GM12878 (cell line): ENCODE results near the gene PRDM16. TPM values are rescaled to one million over a fixed set of nuclear protein-coding genes. Genes with fewer than 3 reads are reported as not detected.

ENCODE experiments used
- ATAC-seq: fragments of 200-7000 bp; cut with Tn5 transposase; 3 replicates; pipeline ENCODE4 v1.9.1; 2020; ENCODE audit warnings: mild to moderate bottlenecking, moderate library complexity
- BruUV-seq: library from RNA; stranded (reverse); fragments of 400-500 nt; replicated peaks from 2 replicates; lab custom pipeline; 2021; lab: Mats Ljungman, UMichigan
- CTCF ChIA-PET: fragments of 300-600 bp; sonication (Branson Sonifier 250); formaldehyde crosslinking; extraction: SDS; loops from one replicate; lab custom pipeline; 2021; ENCODE audit warnings: inconsistent platforms; lab: Yijun Ruan, JAX
- POLR2A ChIA-PET: fragments of 350-600 bp; formaldehyde crosslinking; extraction: SDS; loops from one replicate; lab custom pipeline; 2021; ENCODE audit warnings: inconsistent platforms; lab: Charles Lee
- RAD21 ChIA-PET: fragments of 300-600 bp; sonication (Branson Sonifier 250); formaldehyde crosslinking; loops from one replicate; lab custom pipeline; 2023; ENCODE audit warnings: antibody characterized with exemption; ENCODE audit not compliant: unreplicated experiment; lab: Charles Lee
- SMC1A ChIA-PET: fragments of 300-600 bp; sonication (Branson Sonifier 250); formaldehyde crosslinking; loops from one replicate; lab custom pipeline; 2023; ENCODE audit not compliant: unreplicated experiment, uncharacterized antibody; lab: Charles Lee
- DNase-seq: peaks from one replicate; pipeline ENCODE4 v3.0.0-alpha.2; 2011; ENCODE audit warnings: low read depth, low spot score
- FAIRE-seq: peaks from 3 replicates; lab custom pipeline; 2011; peaks lifted over from hg19 to GRCh38; lab: Jason Lieb, UNC
- H2AFZ ChIP-seq: 2 replicates; pipeline ENCODE4 v1.6.0; 2011; ENCODE audit warnings: low read depth, low read length, control low read depth; ENCODE audit not compliant: control insufficient read depth
- H3K27ac ChIP-seq: 2 replicates; pipeline ENCODE4 v1.5.1; 2011; ENCODE audit warnings: control low read depth; ENCODE audit not compliant: control insufficient read depth, insufficient read depth
- H3K27me3 ChIP-seq, 2 experiments: replicated peaks in 1 of 2; 2 replicates each; pipeline versions ENCODE4 v1.6.0 to v1.6.1; 2011; ENCODE audit warnings: low read length in 1 of 2; ENCODE audit not compliant: control insufficient read depth in 2 of 2, insufficient read depth in 2 of 2
- H3K36me3 ChIP-seq, 2 experiments: 2 replicates each; pipeline ENCODE4 v1.5.1; 2011; ENCODE audit warnings: low read length in 1 of 2; ENCODE audit not compliant: control insufficient read depth in 2 of 2, insufficient read depth in 2 of 2
- H3K4me1 ChIP-seq: 2 replicates; pipeline ENCODE4 v1.6.1; 2011; ENCODE audit warnings: mild to moderate bottlenecking, low read length, moderate library complexity, mixed read lengths; ENCODE audit not compliant: control insufficient read depth, insufficient read depth
- H3K4me2 ChIP-seq: 2 replicates; pipeline ENCODE4 v1.6.0; 2011; ENCODE audit warnings: control low read depth; ENCODE audit not compliant: control insufficient read depth, insufficient read depth
- H3K4me3 ChIP-seq: fragments of 200-600 bp; sonication (generic); 2 replicates; pipeline ENCODE4 v1.5.1; 2016
- H3K79me2 ChIP-seq: 2 replicates; pipeline ENCODE4 v1.6.0; 2011; ENCODE audit warnings: low read length; ENCODE audit not compliant: control insufficient read depth, insufficient read depth
- H3K9ac ChIP-seq: 2 replicates; pipeline ENCODE4 v1.8.0; 2011; ENCODE audit warnings: low read length, control low read depth, mixed read lengths; ENCODE audit not compliant: control insufficient read depth, insufficient read depth
- H3K9me3 ChIP-seq: replicated peaks from 3 replicates; pipeline ENCODE4 v1.5.1; 2011; ENCODE audit warnings: mild to moderate bottlenecking, low read length; ENCODE audit not compliant: control insufficient read depth, insufficient read depth
- H4K20me1 ChIP-seq: 2 replicates; pipeline ENCODE4 v1.6.0; 2011; ENCODE audit not compliant: control insufficient read depth, insufficient read depth
- ASH2L ChIP-seq: fragments of 300-600, 200-600 bp; sonication (generic); IDR thresholded peaks from 2 replicates; pipeline ENCODE4 v1.6.1; 2017; ENCODE audit warnings: low read depth, mild to moderate bottlenecking, borderline replicate concordance
- BCLAF1 ChIP-seq: fragments of 450-650 bp; IDR thresholded peaks from 2 replicates; pipeline ENCODE4 v1.6.1; 2017; ENCODE audit warnings: antibody characterized with exemption, mild to moderate bottlenecking, moderate library complexity
- BMI1 ChIP-seq: fragments of 450-650 bp; IDR thresholded peaks from 2 replicates; pipeline ENCODE4 v1.6.1; 2016; ENCODE audit warnings: mild to moderate bottlenecking, moderate library complexity, borderline replicate concordance
- BRCA1 ChIP-seq: IDR thresholded peaks from 2 replicates; pipeline ENCODE4 v1.6.1; 2011; ENCODE audit warnings: low read depth, low read length, improper control_type of control experiment
- HSF1 ChIP-seq: fragments of 150-350 bp; IDR thresholded peaks from 2 replicates; pipeline ENCODE4 v1.6.1; 2014; ENCODE audit warnings: mild to moderate bottlenecking, low read depth, low read length
- MEF2B ChIP-seq: fragments of 450-650 bp; IDR thresholded peaks from 2 replicates; pipeline ENCODE4 v1.6.1; 2018; ENCODE audit warnings: mild to moderate bottlenecking, moderate library complexity; ENCODE audit not compliant: partially characterized antibody, poor library complexity, severe bottlenecking
- PAX8 ChIP-seq: fragments of 450-650 bp; IDR thresholded peaks from 2 replicates; pipeline ENCODE4 v1.6.1; 2017; ENCODE audit warnings: mild to moderate bottlenecking, moderate library complexity
- PML ChIP-seq: IDR thresholded peaks from 2 replicates; pipeline ENCODE4 v1.6.1; 2012; ENCODE audit warnings: low read length, inconsistent platforms
- RAD51 ChIP-seq: fragments of 450-650 bp; IDR thresholded peaks from 2 replicates; pipeline ENCODE4 v1.6.1; 2016; ENCODE audit warnings: moderate library complexity, mild to moderate bottlenecking, inconsistent platforms
- REST ChIP-seq: IDR thresholded peaks from 2 replicates; pipeline ENCODE4 v1.6.1; 2012; ENCODE audit warnings: mild to moderate bottlenecking, low read depth, low read length
- RUNX3 ChIP-seq: IDR thresholded peaks from 2 replicates; pipeline ENCODE4 v1.6.1; 2012; ENCODE audit warnings: low read length, inconsistent platforms
- SREBF1 ChIP-seq: IDR thresholded peaks from 2 replicates; pipeline ENCODE4 v1.6.1; 2012; ENCODE audit warnings: mild to moderate bottlenecking, low read length
- SREBF2 ChIP-seq: IDR thresholded peaks from 2 replicates; pipeline ENCODE4 v1.6.1; 2012; ENCODE audit warnings: mild to moderate bottlenecking, low read length
- SRF ChIP-seq, 2 experiments: IDR thresholded peaks; 2 replicates each; pipeline ENCODE4 v1.6.1; 2011; ENCODE audit warnings: low read depth in 2 of 2, low read length in 2 of 2, mild to moderate bottlenecking in 1 of 2, moderate library complexity in 1 of 2
- TAF1 ChIP-seq: IDR thresholded peaks from 2 replicates; pipeline ENCODE4 v1.6.1; 2011; ENCODE audit warnings: mild to moderate bottlenecking, low read depth, low read length, borderline replicate concordance
- TARDBP ChIP-seq: IDR thresholded peaks from 2 replicates; pipeline ENCODE4 v1.6.1; 2016; ENCODE audit warnings: borderline replicate concordance
- TCF12 ChIP-seq: IDR thresholded peaks from 2 replicates; pipeline ENCODE4 v1.6.1; 2011; ENCODE audit warnings: low read depth, mild to moderate bottlenecking, low read length
- WGBS: methylation state at CpG from one replicate; pipeline ENCODE4 v1.1.6; 2016; ENCODE audit warnings: low lambda C conversion rate; ENCODE audit not compliant: insufficient replicate concordance, insufficient coverage; ENCODE audit errors: missing lambda C conversion rate; 5-methylcytosine and 5-hydroxymethylcytosine counted together
- in situ Hi-C: fragments of 300-500 bp; cut with MboI; formaldehyde crosslinking; loops from 9 replicates; pipeline ENCODE4 v1.14.3; 2018; ENCODE audit warnings: mixed read lengths
- intact Hi-C: fragments of 100-400 bp; cut with micrococcal nuclease; formaldehyde crosslinking; loops from one replicate; pipeline ENCODE4 v1.14.2; 2022; ENCODE audit not compliant: unreplicated experiment
- polyA plus RNA-seq, 11 experiments: library from polyadenylated mRNA; depleted of rRNA in 4 of 11; unstranded in 6 of 11; stranded (reverse) in 5 of 11; fragments of >200 nt; fragmentation: Nextera tagmentation in 4 of 11; fragmentation: Illumina TruSeq in 1 of 11; extraction: Ambion mirVana in 4 of 11; extraction: Trizol in 1 of 11; gene quantifications; 1 replicate in 1 of 11; 2 replicates in 10 of 11; pipeline versions ENCODE4 v1.2.1 to v1.2.3, GENCODE V29; 2011 to 2016; ENCODE audit warnings: inconsistent platforms in 2 of 11, missing spikeins in 2 of 11, low read depth in 1 of 11
- total RNA-seq, 4 experiments: library from RNA; depleted of rRNA in 3 of 4; stranded (reverse); fragments of >200 nt in 3 of 4; fragmentation: Illumina TruSeq in 1 of 4; extraction: Trizol in 1 of 4; gene quantifications; 2 replicates each; pipeline versions ENCODE4 v1.2.1 to v1.2.3, GENCODE V29; 2013 to 2021

PRDM16 gene
- total and polyA plus RNA-seq, 10 of the 15 experiments (the other 5 are each of a cell fraction or from before 2014, with no cell fraction given), result 0.03 TPM; not detected in 9

GRCh38 chr1:3370856-3371703 is 302.1 kb downstream of the PRDM16 start:
- 47% methylated on average over 4 of the region's 4 CpGs for WGBS
- FAIRE-seq (no peak), DNase-seq (no peak), ATAC-seq (no peak)
- CTCF ChIA-PET, result no interaction called here
- Histone ChIP-seq H3K36me3 (no peaks in the 10 kb centered on the region), H3K9me3 (no peaks in the 10 kb centered on the region), H2AFZ (no peak overlapping the region), H3K9ac (no peak overlapping the region), H3K27me3 (no peaks in the 10 kb centered on the region; a peak in 1 of 4 replicates), H3K4me2 (no peak overlapping the region), H4K20me1 (no peaks in the 10 kb centered on the region), H3K4me1 (no peaks in the 10 kb centered on the region), H3K4me3 (no peak overlapping the region), H3K79me2 (no peaks in the 10 kb centered on the region), H3K27ac (no peak overlapping the region)
- in situ Hi-C loops, result loop anchor here (10.0 kb wide), 1 partner anchor 64 kb away; no protein-coding TSS in a partner anchor
- POLR2A ChIA-PET, result no interaction called here
- BruUV-seq, result no TSS peak
- intact Hi-C loops, result no loop called here
- TF ChIP-seq HSF1, result no peak
- no peak for TF ChIP-seq BMI1
- TF ChIP-seq TARDBP, result no peak
- TF ChIP-seq PAX8, result no peak
- TF ChIP-seq SREBF2, result no peak
- no peak for TF ChIP-seq PML
- no peak for TF ChIP-seq BRCA1
- no peak for TF ChIP-seq RAD51
- TF ChIP-seq SRF (IDR thresholded peaks at IDR 0.05; ENCODE audit: low read depth in 2 of 2, low read length in 2 of 2), result no peak
- TF ChIP-seq RUNX3, result no peak
- no peak for TF ChIP-seq TAF1
- TF ChIP-seq REST, result no peak
- TF ChIP-seq ASH2L, result no peak
- TF ChIP-seq SREBF1, result no peak
- no peak for TF ChIP-seq BCLAF1
- no peak for TF ChIP-seq TCF12
- TF ChIP-seq MEF2B, result no peak
- SMC1A ChIA-PET, result no interaction called here
- RAD21 ChIA-PET, result no interaction called here
